HG02943 (cell line): Measurements from ENCODE around the gene KCNQ5.
"Not testable (repeated sequence)": the region's sequence is repeated elsewhere in the genome, so short reads cannot be mapped to it uniquely, and the experiment has no call there.

Experiments
- ATAC-seq: cut with Tn5 transposase; IDR thresholded peaks from one replicate; pipeline ENCODE4 v1.9.1; 2021; ENCODE audit warnings: mild to moderate bottlenecking, low read depth, moderate library complexity; ENCODE audit not compliant: unreplicated experiment

KCNQ5 gene

GRCh38 chr6:72975352-72975752, 353.5 kb downstream of the KCNQ5 start:
- no peak for ATAC-seq

GRCh38 chr6:72976484-72976883, 354.6 kb downstream of the KCNQ5 start:
- ATAC-seq: no peak

GRCh38 chr6:72977114-72977513, 355.2 kb downstream of the KCNQ5 start:
- ATAC-seq: no peak

GRCh38 chr6:72978808-72979207, 356.9 kb downstream of the KCNQ5 start:
- not testable (repeated sequence) for ATAC-seq

GRCh38 chr6:72984189-72984831, 362.4 kb downstream of the KCNQ5 start:
- not testable (repeated sequence) for ATAC-seq

- ATAC-seq: no peak
Observed at GRCh38 chr6:72984981-72985665, 363.3 kb downstream of the KCNQ5 start.

GRCh38 chr6:72987301-72987700, 365.4 kb downstream of the KCNQ5 start:
- no peak for ATAC-seq

- ATAC-seq: no peak
Observed at GRCh38 chr6:72999995-73000394, 378.1 kb downstream of the KCNQ5 start.

GRCh38 chr6:73000460-73000859, 378.6 kb downstream of the KCNQ5 start:
- ATAC-seq: no peak

GRCh38 chr6:73002588-73002987, 380.7 kb downstream of the KCNQ5 start:
- ATAC-seq: no peak

- ATAC-seq: no peak
Observed at GRCh38 chr6:73003302-73003701, 381.4 kb downstream of the KCNQ5 start.

- ATAC-seq: no peak
Observed at GRCh38 chr6:73004231-73004630, 382.4 kb downstream of the KCNQ5 start.

- no peak for ATAC-seq
Observed at GRCh38 chr6:73004861-73005260, 383.0 kb downstream of the KCNQ5 start.

- ATAC-seq: no peak
Observed at GRCh38 chr6:73006146-73006545, 384.3 kb downstream of the KCNQ5 start.

GRCh38 chr6:73011945-73012344, 390.1 kb downstream of the KCNQ5 start:
- no peak for ATAC-seq

GRCh38 chr6:73017476-73017875, 395.6 kb downstream of the KCNQ5 start:
- no peak for ATAC-seq

- no peak for ATAC-seq
Observed at GRCh38 chr6:73024598-73024997, 402.7 kb downstream of the KCNQ5 start.

GRCh38 chr6:73027691-73028090, 405.8 kb downstream of the KCNQ5 start:
- ATAC-seq: no peak

GRCh38 chr6:73028124-73028766, 406.4 kb downstream of the KCNQ5 start:
- ATAC-seq: no peak

GRCh38 chr6:73028893-73029450, 407.1 kb downstream of the KCNQ5 start:
- ATAC-seq: no peak

- ATAC-seq: no peak
Observed at GRCh38 chr6:73030257-73030656, 408.4 kb downstream of the KCNQ5 start.
